NCI-H345 treated with DMSO at 0.1 percent for 48 hours (cell line): Measurements from ENCODE around the gene BIN1.

Source experiments
- DNase-seq: peaks from one replicate; lab custom pipeline; 2025; ENCODE audit not compliant: unreplicated experiment; lab: John Stamatoyannopoulos, UW

BIN1 gene

DNA sequence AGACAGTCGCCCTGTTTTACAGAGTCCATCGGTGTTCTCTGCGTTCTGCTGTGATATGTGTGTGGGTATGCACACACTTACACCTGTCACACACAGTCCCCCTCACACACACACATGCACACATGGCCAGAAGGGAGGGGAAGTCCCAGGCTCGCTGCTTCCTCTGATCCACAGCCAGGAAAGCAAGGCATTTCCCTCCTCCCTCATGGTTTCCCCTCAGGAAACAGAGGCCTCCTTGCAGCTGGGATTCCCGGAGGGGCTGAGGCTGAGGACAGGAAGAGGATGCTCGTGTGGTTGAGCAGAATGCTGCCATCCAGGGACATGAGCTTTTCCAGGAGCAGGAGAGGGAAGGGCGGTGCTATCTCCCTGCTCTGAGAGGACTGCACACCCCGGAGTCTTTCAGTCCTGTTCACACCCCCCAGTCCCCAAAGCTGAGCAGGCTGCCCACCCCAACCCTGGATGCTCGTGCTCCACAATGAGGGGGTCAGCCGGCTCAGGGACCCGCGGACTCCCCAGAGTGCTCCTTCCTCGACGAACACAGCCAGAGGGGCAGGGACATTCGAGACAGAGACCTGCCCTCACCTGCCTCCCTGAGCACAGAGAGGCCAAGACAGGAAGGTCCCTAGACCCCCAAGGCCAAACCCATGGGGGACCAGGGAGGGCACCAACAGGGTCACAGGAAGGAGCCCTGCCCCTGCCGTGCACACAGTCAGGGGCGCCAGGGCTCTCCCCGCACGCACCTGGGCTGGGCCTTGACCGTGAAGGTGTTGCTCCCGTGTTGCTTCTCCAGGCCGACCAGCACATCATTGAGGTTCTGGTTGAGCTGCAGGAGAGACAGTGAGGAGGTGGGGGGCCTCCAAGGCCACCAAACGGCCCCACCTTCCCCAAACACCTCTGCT is 45.3 kb downstream of the BIN1 start:
- DNase-seq = no peak

DNA sequence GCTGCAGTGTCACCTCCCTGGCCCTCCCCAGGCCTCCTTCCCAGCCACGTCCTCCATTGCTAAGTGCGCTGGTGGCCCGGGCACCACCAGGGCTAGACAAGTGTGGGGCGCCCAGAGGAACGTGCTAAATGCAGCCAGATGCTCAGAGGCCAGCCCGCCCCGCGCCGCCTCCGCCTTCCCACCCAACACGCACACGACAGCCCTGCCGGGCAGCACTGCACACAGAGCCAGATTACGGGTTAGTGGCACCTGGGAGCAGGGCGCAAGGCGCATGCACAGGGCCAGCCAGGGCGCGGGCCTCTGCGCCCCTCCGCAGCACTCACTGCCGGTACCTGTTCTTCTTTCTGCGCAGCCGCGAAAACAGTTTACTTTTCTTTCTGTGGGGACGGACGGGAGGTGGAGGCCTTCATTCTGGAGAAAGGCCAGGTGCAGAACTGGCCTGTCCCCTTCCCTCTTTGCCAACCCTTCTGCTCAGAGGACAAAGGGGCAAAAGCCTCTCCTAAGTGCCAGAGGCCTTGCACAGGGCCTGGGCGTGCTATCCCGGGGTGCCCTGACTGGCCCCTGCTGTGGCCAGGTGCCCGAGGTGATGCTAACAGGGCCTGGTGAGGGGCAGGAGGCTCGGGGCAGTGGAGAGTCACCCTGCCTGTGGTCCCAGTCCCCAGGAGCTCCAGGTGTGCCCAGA is 46.5 kb downstream of the BIN1 start:
- DNase-seq = no peak

DNA sequence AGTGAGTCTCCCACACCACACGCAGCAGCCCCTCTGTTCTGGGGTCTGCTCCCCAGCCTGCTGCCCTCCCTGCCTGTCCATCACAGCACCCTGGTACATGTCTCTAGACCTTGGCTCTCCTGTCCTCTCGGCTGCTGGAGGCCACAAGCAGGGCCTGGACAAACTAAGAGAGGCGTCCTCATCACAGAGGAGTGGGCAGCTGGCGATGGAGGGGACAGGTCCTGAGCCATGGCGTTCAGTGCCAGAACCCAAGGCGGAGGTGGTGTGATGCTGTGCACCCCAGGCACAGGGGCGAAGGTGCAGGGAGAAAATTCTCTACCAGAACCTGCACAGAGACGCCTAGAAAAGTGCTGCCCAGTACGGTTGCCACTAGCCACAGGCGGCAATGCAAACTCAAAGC is 47.4 kb downstream of the BIN1 start:
- DNase-seq = no peak

DNA sequence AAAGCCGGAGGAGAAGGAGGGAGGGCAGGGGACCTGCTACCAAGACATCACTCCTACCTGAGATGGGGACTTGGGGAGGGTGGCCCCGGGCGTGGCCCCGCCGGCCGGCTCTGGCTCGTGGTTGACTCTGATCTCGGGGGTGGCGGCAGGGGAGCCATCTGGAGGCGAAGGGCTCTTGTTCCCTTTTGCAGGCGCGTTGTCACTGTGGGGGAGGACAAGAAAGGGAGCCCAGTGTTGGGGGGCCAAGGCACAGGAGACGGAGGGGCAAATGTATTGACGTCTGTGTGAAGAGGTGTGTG is 48.1 kb downstream of the BIN1 start:
- DNase-seq = no peak

DNA sequence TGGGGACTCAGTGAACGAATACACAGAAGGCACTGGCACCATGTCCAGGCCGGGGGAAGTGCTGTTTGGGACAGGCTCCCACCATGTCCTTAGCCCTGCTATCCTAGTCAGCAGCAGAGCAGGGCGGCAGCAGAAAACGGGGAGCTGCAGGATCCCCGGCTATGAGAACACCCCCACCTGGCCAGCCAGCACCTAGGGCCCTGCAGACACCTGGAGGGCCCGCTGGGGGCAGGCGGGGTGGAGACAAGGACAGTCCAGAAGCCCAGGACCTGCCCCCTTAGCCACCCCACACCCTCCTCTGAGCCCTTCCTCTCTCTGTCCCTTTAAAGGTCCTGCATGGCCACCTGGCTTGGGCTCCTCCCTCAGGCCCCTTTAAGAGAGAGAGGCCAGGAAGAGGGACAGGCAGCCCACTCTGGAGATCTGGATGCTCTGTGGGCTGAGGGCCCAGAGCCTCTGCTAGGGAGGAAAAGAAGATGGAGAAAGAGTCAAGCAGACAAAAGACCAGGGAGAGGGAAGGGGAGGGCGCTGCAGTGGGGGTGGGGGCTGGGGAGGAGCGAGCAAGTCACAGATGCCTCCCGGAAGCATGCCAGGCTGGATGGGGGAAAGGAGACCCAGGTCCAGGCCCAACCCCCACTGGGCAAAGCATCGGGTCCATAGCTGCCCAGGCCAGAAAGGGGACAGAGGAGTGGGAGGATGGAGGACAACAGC is 48.6 kb downstream of the BIN1 start:
- DNase-seq = no peak

DNA sequence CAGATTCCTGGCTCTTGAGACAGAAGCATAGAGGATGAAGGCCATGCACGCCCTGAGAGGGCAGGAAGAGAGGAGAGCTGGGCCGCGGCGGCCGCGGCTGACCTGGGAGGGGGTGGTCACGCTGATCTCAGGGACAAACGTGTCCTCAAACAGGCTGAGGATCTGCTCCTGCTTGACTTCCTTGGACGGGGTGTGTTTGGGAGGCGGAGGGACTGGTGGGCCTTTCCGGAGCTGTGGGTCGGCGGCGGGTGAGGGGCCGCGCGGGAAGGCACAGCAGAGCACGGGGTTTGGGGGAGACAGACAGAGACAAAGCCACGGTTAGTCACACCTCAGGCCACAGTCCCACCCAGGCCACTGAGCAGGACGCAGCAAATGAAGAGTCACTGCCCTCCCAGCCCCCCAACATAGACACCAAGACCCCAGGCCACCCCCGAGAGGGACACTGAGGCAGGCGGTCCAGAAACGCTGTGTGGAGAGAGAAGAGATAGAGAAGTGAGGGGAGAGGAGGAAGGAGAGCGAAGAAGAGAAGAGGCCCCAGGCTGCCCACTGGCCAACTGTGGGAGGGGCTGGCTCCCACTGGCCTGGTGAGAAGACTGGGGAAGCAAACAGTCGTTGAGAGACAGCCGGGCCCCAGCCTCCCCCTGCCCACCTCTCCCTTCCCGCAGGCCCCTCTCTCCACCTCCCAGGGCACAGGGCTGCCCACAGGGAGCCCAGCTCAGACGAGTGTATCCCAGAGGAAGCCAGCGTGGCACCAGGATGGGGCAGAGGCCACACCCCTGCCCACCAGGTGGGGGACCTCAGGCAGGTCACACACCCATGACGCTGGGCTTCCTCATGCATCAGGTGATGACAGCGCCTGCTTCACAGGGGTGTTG is 49.3 kb downstream of the BIN1 start:
- no peak for DNase-seq

DNA sequence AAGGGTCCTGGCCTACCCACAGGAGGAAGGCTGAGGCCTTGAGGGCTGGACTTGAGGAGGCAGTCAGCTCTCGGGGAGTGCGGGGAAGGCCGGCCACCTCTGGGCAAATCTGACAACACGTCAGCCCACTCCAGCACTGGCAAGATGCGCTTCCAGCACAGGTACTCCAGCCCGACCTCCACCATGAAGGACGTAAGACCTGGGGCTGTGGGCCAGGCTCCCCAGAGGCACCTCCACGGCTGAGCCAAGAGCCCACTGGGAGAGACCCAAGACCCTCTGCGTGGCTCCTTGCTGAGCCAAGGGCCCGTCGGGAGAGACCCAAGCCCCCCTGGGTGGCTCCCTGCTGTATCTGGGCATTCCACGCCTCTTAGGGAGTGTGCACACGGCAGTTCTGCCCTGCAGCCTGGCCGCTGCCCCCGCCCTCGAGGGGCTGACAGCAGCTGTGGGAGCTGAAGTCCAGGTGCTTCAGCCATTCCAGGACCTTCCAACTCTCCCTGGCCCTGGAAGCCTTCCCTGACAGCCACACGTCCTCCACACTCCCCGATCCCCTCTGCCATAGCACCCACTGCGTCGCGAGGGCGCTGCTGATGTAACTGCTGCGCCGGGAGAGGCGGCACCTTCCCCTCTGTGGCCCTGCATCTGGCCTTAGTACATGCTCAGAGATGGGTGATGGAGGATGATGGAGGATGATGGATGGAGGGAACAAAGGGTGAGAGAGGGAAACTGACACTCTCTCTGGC is 50.2 kb downstream of the BIN1 start:
- no peak for DNase-seq

DNA sequence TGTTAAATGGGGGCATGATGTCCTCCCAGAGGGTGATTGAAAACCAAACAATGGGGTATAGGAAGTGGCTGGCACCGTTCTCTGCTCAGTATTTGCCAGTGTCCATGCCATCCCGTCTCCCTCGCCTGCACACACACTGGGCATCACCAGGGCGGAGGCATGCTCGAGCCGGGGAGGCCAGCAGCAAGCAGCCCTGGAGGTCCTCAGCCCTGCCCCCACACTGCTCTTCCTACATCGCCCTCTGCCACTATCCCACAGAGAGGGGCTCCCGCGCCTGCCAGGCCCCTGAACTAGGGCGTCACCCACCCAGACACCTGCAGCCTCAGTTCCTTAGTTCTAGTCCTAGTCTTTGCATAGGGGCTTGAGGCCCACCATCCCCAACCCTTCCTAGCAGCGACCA is 50.9 kb downstream of the BIN1 start:
- DNase-seq = no peak

DNA sequence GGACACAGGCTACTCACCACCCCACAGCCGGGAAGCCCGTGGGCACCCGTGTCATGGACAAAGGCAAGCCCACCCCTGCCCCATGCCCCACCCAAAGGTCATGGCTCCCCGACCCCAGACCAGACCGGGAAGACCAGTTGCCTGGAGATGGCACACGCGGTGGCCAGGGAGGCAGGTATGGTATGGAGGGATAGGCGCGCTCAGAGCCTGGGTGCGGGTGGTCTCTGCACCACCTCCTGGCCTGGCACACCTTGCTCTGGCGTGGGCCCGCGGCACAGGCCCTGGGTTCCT is 51.2 kb downstream of the BIN1 start:
- DNase-seq = no peak

DNA sequence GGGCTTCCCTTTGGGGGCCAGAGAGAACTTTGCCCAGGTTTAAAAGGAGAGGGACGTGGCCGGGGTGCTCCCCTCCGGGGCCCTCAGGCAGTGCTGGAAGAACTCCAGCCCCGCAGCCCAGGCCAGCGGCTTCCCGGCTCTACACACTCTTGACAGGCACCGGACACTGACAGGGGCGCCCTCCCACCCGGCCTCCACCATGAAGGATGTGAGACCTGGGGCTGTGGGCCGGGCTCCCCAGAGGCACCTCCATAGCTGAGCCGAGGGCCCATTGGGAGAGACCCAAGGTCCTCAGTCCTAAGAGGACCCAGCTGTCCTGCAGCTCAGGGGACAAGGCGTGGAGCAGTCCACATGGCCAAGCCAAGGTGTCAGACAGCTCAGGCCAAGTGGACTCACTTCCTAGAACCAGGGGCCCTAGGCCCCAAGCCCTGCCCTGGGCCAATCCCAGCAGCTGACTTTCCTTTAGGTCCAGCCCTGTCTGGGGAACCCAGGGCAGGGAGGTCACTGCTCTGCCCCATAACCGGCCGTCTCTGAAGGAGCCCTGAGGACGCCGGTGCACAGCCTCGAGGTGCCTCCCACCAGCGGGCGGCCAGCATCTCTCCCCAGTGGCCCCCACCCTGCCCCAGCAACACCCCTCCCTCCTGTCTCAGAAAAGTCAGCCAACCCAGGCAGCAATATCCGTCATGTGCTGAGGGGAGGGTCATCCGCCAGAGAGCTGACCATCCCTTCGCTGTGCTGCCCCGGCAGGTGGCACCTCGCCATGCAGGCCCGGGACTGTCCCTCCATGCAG is 51.8 kb downstream of the BIN1 start:
- DNase-seq = no peak

DNA sequence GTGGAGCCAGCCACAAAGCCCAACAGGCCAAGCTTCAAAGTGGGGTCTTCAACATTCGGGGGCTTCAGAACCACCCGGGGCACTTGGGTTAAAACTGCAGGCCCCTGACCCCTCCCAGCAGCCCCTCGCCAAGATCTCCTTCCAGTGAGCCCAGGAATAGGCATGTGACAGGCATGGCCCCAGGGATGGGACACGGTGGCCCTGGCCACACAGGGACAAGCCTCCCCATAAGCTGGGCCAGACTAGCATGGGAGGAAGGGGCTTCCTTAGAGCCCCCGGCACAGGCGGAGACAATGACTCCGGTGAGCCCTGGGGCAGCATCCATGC is 52.4 kb downstream of the BIN1 start:
- DNase-seq = no peak

DNA sequence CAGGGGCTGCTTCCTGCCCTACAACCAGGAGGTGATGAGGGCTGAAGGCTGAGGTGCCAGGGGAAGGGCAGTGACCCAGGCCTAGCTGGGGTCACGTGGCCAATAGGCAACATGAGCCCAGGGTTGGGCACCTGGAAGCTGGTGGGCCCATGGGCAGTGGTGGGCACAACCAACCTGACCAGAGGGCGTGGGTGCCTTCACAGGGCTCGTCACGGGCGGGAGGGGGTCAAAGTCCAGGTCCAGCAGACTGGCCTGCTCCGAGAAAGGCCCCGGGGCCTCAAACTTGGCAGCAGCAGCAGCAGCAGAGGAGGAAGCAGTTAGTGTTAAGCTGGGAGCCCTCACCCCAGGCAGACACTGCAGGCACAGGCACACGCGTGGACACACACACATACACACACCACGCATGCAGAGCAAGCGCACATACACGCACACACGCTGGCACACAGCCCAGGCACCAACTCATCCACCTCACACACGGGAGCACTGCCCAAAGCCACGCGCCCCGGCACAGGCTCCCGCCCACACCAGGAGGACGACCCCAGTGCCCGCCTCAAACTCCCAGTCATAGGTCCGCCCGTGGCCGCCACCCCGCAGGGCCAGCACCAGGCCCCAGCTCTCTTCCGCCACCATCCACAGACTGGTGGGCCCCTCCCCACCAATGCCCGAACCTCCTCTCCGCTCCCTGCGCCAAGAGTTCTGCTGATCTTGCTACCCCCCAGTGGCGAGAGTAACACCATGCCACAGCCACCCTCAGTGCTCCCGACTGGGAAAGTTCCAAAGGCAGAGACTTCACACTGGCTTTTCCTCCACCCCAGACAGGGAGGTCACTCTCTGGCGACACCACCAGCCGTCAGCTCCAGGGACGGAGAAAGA is 53.0 kb downstream of the BIN1 start:
- DNase-seq = no peak

DNA sequence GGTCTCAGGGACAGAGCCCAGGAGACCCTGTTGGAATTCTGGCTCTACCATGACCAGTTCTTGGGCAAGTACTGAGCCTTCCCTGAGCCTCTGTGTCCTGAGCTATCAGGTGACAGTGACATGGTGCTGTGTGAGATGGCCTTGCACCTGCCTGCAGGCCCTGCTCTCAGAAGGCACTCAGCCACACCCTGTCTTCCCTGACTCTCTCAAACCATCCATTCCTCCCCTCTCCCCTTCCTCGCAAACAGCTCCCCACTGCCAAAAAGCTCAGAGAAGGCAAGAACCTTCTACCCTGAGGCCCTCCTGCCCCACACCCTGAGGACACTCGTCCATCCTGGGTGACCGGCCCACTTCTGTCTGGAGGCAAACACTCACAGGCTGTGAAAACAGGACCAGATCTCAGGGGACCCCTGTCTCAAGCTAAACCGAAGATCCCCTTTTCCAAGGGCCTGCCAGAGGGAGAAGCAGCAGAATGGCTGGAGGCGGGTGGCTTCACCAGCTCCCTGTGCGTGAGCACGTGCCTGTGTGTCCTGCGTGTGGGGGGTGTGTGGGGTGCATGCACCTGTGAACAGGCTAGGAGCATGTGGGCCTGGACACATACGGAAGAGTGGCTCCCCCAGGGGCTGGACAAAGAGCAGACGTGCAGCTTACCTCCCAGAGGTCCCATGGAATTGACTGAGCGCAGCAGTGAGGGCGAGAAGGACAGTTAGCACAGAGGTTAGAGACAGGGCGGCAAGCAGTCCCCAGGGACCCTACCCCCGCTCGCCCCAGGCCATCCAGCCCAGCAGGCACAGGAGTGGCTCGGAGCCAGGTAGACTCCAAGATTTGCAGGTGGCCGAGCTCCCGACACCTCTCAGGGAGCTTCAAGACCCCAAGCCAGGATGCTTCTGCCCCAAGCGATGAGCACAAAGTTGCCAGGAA is 53.9 kb downstream of the BIN1 start:
- DNase-seq = no peak

DNA sequence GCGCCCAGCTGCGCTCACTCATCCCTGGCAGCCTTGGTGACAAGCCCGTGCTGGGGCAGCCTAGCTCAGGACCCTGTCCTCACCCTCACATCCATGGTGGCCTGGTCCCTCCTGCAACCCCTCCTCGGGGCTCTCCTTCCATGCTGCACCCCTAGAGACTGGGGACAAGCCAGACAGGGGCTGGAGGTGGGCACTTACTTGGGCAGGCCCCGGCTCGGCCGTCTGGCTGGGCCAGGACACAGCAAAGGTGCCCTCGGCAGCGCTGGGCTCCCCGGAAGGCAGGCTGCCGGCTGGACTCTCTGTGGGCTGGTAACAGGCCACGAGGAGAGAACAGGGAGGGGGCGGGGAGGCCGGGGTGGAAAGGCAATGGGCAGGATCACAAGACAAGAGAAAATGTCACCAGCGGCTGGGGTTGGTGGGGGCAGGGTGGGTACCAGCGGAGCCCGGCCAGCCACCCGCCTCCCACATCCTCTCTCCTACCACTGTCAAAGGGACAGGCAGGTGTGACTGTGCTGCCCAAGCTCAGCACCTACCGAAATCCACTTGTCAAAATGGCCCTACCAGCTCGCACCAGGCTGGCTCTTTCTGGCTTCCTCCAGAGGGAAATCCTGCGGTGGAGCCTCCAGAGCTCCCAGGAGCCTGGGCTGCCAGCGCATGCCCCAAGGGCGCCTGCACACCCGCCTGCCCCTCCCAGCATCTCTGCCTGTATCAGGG is 54.7 kb downstream of the BIN1 start:
- no peak for DNase-seq

DNA sequence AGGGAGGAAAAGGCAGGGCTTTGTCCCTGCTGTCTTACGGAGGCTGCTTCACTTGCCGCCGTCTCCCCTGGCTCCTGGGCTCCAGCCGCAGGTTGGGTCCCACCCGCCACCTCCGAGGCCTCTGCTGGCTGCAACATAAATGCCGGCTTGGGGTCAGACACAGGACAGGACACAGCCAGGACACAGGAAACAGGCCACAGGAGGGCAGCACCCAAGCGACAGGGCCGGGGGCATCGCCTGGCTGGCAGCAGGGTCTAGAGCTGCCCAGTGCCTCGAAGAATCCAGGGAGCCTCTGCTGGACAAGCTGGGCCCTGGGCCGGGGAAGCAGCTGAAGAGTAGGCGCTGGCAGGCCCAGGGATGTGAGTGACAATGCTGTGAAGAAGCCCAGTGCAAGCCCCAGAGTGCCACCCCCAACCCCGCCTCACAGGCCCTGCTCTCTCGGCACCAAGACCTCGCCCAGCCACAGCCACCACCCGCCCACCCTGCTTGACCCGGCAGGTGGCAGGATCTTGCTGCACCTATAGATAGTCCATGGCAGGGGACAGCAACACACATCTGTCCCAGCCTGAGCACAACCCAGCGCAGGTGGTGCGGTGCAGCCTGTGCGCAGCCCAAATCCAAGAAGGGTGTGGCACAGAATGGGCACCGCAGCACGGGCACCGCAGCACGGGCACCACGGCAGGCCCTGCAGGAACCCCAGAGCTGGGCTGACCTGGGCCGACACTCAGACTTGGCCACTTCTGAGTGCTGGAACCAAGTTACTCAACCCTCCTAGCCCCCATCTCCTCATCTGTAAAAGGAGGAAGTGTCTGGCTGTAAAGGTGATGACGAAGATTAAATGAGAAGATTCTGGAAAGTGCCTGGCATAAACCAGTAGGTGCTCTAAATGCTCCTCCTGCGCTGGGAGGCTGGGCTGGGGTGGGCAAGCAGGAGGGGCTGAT is 55.6 kb downstream of the BIN1 start:
- DNase-seq = no peak

DNA sequence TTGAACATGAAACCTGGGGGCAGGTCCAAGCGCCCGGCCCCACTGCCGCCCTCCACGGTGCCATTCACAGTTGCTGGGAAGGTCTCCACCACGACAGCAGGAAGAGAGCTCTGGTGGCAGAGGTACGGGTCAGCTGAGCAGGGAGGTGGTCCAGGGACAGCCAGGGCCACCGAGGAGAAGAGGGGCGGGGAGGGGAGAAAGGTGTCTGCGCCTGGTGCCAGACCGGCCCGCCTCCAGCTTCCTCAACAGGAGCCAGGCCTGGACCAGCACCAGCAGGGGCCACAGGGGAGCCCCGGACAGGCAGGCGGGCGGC is 56.2 kb downstream of the BIN1 start:
- DNase-seq = no peak
